Heart right ventricle (tissue), 16 donors: ENCODE measurements around the gene ZNF562. TPM values are rescaled to one million over a fixed set of nuclear protein-coding genes. Genes with fewer than 3 reads are reported as not detected.

ENCODE experiments used
- ATAC-seq, 8 donors: fragments of 200-7000 bp; cut with Tn5 transposase; one replicate each; pipeline ENCODE4 v1.9.1; 2020; ENCODE audit warnings: mild to moderate bottlenecking in 8 of 8, moderate library complexity in 8 of 8, moderate number of reproducible peaks in 1 of 8
- DNase-seq, 2 donors: peaks; one replicate each; pipeline ENCODE4 v3.0.0-alpha.2; 2020
- H3K27ac ChIP-seq, 10 donors: fragments of 200-600 bp; sonication (generic) in 2 of 10; one replicate each; pipeline versions ENCODE4 v1.5.0 to v1.8.0; 2020 to 2022; ENCODE audit warnings: mild to moderate bottlenecking in 3 of 10
- H3K27me3 ChIP-seq, 7 donors: fragments of 200-600 bp; one replicate each; pipeline ENCODE4 v1.8.0; 2021 to 2022; ENCODE audit warnings: mild to moderate bottlenecking in 2 of 7
- H3K36me3 ChIP-seq, 9 donors: fragments of 200-600 bp; sonication (generic) in 1 of 9; one replicate each; pipeline versions ENCODE4 v1.5.0 to v1.8.0; 2020 to 2022; ENCODE audit warnings: mild to moderate bottlenecking in 2 of 9
- H3K4me1 ChIP-seq, 9 donors: fragments of 200-600 bp; sonication (generic) in 1 of 9; one replicate each; pipeline versions ENCODE4 v1.5.0 to v1.8.0; 2020 to 2022; ENCODE audit warnings: mild to moderate bottlenecking in 4 of 9
- H3K4me3 ChIP-seq, 10 donors: fragments of 200-600 bp; sonication (generic) in 2 of 10; one replicate each; pipeline versions ENCODE4 v1.5.0 to v1.8.0; 2020 to 2022; ENCODE audit warnings: mild to moderate bottlenecking in 7 of 10, moderate library complexity in 2 of 10
- H3K9me3 ChIP-seq, 11 donors: fragments of 200-600 bp in 10 of 11; sonication (generic) in 2 of 11; one replicate each; pipeline versions ENCODE4 v1.5.0 to v1.8.0; 2013 to 2022; ENCODE audit warnings: mild to moderate bottlenecking in 2 of 11, control low read depth in 1 of 11, moderate library complexity in 1 of 11
- CTCF ChIP-seq, 9 donors: fragments of 200-600 bp; sonication (generic) in 2 of 9; IDR thresholded peaks; one replicate each; pipeline versions ENCODE4 v1.5.0 to v1.8.0; 2021 to 2022; ENCODE audit warnings: antibody characterized with exemption in 9 of 9, mild to moderate bottlenecking in 5 of 9, moderate library complexity in 1 of 9
- WGBS, 2 donors: extraction: QIAGEN DNeasy Blood & Tissue Kit; methylation state at CpG; one replicate each; pipeline ENCODE4 v1.1.7; 2013; ENCODE audit warnings: inconsistent platforms in 1 of 2; 5-methylcytosine and 5-hydroxymethylcytosine counted together
- intact Hi-C, 10 donors: fragments of 100-400 bp; cut with DNase I; formaldehyde crosslinking; loops; one replicate each; pipeline versions ENCODE4 v1.11.1 to v1.14.2; 2022
- polyA plus RNA-seq, 2 donors: library from polyadenylated mRNA; stranded (reverse); fragments of 200-250 nt; gene quantifications; one replicate each; pipeline ENCODE4 v1.2.3, GENCODE V29; 2013
- total RNA-seq, 10 donors: library from RNA; stranded (reverse); fragmentation: NEBNext Ultra II Directional in 3 of 10; extraction: Animal tissue kit (Norgen Biotek cat#: 25700) in 3 of 10; gene quantifications; one replicate each; pipeline versions ENCODE4 v1.2.1 to v1.2.4, GENCODE V29; 2021 to 2023
- donor health status: Arrhythmogenic right ventricular cardiomyopathy.
- donor health status: ischemic (EF 13 %, LVEDD 7.1; RV severe dilation, severe dysfunction).
- donor health status: healthy with polysubstance abuse.
- donor health status: DM: no; HTN: yes; CAD: no.
- donor health status: DM: no; HTN: no; CAD: no.
- donor health status: ischemic (EF 25% LVEDD 6.9; RV normal size, moderate dysfunction).
- donor health status: ischemic (EF 25% LVEDD 5.7; RV mildly dilated, moderate dysfunction).
- donor health status: healthy.
- donor health status: DM: yes; HTN: yes; CAD: no.
- donor health status: Ischemic cardiomyopathy.
- donor health status: ischemic (EF 35%, LVEDD 5.7; RV mildly dilated, moderate dysfunction).
- donor health status: nonischemic (EF 11% LVEDD 7.7; RV severe dilation, severe dysfunction).
- donor health status: DM: yes; HTN: yes; CAD: no.
- donor health status: PGD.
- donor health status: ischemic (EF 29% LVEDD 5.4; RV normal size, mild dysfunction).
- donor health status: nonischemic (EF 23%, LVEDD 6.1; RV moderate dilation, normal function).

The ZNF562 gene
- total and polyA plus RNA-seq, 12 donors, result 3.4 to 24.3 (median 20.4) TPM

- Histone ChIP-seq H3K36me3 (peaks cover 0 to 70% (median 15%) of the 10 kb centered on the region in 9 donors), H3K4me1 (no peaks in the 10 kb centered on the region), H3K27ac (no peak overlapping the region), H3K9me3 (peaks cover 0 to 5% (median 0%) of the 10 kb centered on the region in 11 donors), H3K27me3 (no peaks in the 10 kb centered on the region), H3K4me3 (no peak overlapping the region)
- no peak for DNase-seq
- TF ChIP-seq CTCF (IDR thresholded peaks at IDR 0.05), result no peak
- no peak for ATAC-seq
- intact Hi-C loops, result no loop called here
- 84 to 86% methylated on average over 4 of the region's 4 CpGs for WGBS, 2 donors
Observed at GRCh38 chr19:9644472-9644871, 30.4 kb downstream of the ZNF562 start.

GRCh38 chr19:9641810-9642209 is 33.1 kb downstream of the ZNF562 start:
- ATAC-seq (no peak), DNase-seq (no peak)
- intact Hi-C loops, result no loop called here
- Histone ChIP-seq H3K27me3 (no peaks in the 10 kb centered on the region), H3K4me1 (no peaks in the 10 kb centered on the region), H3K36me3 (peaks cover 0 to 59% (median 15%) of the 10 kb centered on the region in 9 donors), H3K27ac (no peak overlapping the region), H3K4me3 (no peak overlapping the region), H3K9me3 (peaks cover 0 to 5% (median 0%) of the 10 kb centered on the region in 11 donors)
- TF ChIP-seq CTCF (IDR thresholded peaks at IDR 0.05), result no peak
- 95% methylated on average over 6 of the region's 6 CpGs for WGBS, 2 donors

- Histone ChIP-seq H3K4me3 (no peak overlapping the region), H3K27me3 (no peaks in the 10 kb centered on the region), H3K27ac (no peak overlapping the region), H3K9me3 (peaks cover 0 to 5% (median 0%) of the 10 kb centered on the region in 11 donors), H3K36me3 (peaks cover 0 to 56% (median 15%) of the 10 kb centered on the region in 9 donors), H3K4me1 (no peaks in the 10 kb centered on the region)
- TF ChIP-seq CTCF (IDR thresholded peaks at IDR 0.05), result no peak
- no peak for ATAC-seq
- intact Hi-C loops, result no loop called here
- DNase-seq, result no peak
- 72 to 83% methylated on average over 1 of the region's 1 CpG for WGBS, 2 donors
Observed at GRCh38 chr19:9640956-9641355, 33.9 kb downstream of the ZNF562 start.

GRCh38 chr19:9636018-9636417 is 38.9 kb downstream of the ZNF562 start:
- Histone ChIP-seq H3K9me3 (no peaks in the 10 kb centered on the region), H3K4me1 (no peaks in the 10 kb centered on the region), H3K4me3 (no peak overlapping the region), H3K36me3 (peaks cover 0 to 62% (median 4%) of the 10 kb centered on the region in 9 donors), H3K27me3 (no peaks in the 10 kb centered on the region), H3K27ac (no peak overlapping the region)
- intact Hi-C loops, result no loop called here
- no peak for TF ChIP-seq CTCF (IDR thresholded peaks at IDR 0.05)
- ATAC-seq (no peak), DNase-seq (no peak)
- 95 to 96% methylated on average over 5 of the region's 5 CpGs for WGBS, 2 donors
